DMS79 (cell line): ENCODE data around the gene TOX4.
"Not testable (repeated sequence)": the region's sequence is repeated elsewhere in the genome, so short reads cannot be mapped to it uniquely, and the experiment has no call there.

Experiments
- DNase-seq: peaks from one replicate; lab custom pipeline; 2025; lab: John Stamatoyannopoulos, UW

TOX4 gene

GRCh38 chr14:21535545-21536417 lies 58.8 kb downstream of the TOX4 start:
- DNase-seq, result no peak

GRCh38 chr14:21536418-21537089 lies 59.6 kb downstream of the TOX4 start:
- DNase-seq, result no peak

GRCh38 chr14:21537090-21537424 lies 60.1 kb downstream of the TOX4 start:
- no peak for DNase-seq

- no peak for DNase-seq
Measured at GRCh38 chr14:21539189-21539940, 62.4 kb downstream of the TOX4 start.

GRCh38 chr14:21541413-21542074 lies 64.5 kb downstream of the TOX4 start:
- no peak for DNase-seq

- DNase-seq, result peak; percentile 34
Measured at GRCh38 chr14:21543521-21543960, 66.5 kb downstream of the TOX4 start.

GRCh38 chr14:21543963-21544362 lies 67.0 kb downstream of the TOX4 start:
- no peak for DNase-seq

GRCh38 chr14:21544588-21544987 lies 67.6 kb downstream of the TOX4 start:
- not testable (repeated sequence) for DNase-seq
